HG03175 (cell line): Measurements from ENCODE around the gene IPO9.

Experiments
- ATAC-seq: cut with Tn5 transposase; IDR thresholded peaks from one replicate; pipeline ENCODE4 v1.9.1; 2021; ENCODE audit warnings: mild to moderate bottlenecking, moderate library complexity; ENCODE audit not compliant: unreplicated experiment

Gene IPO9

DNA sequence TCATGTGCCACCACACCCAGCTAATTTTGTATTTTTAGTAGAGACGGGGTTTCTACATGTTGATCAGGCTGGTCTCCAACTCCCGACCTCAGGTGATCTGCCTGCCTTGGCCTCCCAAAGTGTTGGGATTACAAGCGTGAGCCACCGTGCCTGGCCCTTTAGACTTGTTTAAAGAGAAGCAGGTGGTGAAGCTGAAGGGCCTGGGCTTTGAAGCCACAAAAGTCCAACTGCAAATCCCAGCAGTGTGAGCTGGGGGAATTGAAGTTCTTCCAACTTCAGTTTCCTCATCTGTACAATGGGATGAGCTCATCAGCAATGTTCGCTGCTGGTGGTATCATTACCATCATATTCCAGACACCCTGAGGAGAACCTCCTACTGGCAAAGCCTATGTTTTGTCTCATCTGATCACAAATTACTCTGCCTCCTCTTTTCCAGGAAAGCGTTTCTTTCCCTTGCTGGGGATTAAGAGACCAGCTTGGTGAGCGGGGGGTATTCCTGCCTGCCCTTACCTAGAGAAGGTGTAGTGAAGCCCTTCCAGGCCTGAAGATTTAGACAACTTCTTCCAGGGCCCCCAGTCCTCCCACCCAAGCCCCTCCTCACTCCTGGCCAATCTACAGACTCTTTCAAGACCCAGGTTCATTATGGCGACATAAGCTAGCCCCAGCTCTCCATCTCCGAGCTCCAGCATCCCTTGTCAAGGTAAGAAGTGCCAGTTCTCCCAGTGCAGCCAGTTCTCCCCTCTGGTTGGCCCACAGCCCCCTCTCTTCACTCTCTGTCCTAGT lies 57.3 kb downstream of the IPO9 start:
- ATAC-seq: no peak

DNA sequence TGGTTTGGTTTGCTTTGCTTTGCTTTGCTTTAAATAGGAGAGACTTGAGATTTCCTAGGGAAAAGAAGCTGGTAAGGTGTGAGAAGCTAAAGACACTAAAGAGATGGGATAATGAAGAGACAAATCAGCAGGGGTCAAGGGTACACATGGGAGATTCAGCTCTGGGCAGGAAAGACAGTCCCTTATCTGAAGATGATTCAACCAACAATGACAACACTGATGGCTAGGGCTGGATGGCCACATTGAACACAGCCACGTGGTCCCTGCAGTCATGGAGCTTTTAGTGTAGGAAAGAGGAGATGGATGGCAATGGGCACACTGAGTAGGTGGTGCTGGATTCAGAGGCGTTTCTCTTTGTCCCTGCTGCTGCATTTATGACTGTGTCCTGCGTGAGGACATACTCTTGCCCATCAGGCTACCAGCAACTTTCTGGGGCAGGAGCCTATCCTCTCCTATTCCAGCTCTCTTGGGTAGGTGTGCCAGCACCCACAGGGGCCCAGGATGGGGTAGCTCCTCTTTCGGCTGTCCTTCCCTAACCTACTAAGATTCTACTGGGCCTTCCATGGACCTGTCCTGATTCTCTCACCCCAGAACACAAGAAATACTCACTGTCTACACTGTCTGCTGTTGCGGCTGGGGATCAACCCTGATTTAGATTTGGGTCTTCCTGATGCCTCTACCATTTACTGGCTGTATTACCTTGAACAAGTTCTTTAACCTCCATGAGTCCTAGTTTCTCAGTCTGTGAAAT lies 58.3 kb downstream of the IPO9 start:
- ATAC-seq: no peak

DNA sequence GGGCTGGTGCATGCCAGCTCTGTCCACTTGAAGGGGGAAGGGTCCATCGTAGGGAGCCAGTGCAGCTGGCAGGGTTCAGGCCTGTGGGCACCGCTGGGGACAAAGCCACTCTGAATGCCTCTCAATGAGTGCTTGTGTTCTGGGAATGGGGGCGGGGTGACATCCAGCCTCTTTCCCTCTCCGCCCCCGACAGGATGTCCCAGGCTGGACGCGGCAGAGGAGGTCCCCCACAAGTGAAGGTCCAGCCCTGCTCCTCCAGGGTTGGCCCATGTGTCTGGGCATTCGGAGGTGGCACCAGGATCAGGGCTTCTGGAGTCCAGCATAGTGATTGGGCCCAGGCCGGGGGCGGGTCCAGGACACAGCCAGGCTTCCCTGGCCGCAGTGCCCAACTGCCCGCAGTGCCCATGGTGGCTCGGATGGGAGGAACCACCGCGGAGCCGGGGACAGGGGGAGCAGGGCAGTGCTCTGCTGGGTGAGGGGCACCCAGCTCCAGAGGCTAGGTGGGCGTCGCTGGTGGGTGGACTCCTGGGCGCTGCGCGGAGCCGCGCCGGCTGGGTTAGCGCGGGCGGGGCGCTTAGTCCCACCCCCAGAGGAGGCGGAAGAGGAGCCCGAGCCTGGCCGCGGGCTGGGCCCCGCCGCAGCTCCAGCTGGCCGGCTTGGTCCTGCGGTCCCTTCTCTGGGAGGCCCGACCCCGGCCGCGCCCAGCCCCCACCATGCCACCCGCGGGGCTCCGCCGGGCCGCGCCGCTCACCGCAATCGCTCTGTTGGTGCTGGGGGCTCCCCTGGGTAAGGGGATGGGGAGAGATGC lies 59.5 kb downstream of the IPO9 start, which contains the start of gene SHISA4:
TSS of gene SHISA4 (plus strand) at position 617 of the 808 bp plus-strand sequence. CDS start at position 714, 97 bp downstream.
- no peak for ATAC-seq

DNA sequence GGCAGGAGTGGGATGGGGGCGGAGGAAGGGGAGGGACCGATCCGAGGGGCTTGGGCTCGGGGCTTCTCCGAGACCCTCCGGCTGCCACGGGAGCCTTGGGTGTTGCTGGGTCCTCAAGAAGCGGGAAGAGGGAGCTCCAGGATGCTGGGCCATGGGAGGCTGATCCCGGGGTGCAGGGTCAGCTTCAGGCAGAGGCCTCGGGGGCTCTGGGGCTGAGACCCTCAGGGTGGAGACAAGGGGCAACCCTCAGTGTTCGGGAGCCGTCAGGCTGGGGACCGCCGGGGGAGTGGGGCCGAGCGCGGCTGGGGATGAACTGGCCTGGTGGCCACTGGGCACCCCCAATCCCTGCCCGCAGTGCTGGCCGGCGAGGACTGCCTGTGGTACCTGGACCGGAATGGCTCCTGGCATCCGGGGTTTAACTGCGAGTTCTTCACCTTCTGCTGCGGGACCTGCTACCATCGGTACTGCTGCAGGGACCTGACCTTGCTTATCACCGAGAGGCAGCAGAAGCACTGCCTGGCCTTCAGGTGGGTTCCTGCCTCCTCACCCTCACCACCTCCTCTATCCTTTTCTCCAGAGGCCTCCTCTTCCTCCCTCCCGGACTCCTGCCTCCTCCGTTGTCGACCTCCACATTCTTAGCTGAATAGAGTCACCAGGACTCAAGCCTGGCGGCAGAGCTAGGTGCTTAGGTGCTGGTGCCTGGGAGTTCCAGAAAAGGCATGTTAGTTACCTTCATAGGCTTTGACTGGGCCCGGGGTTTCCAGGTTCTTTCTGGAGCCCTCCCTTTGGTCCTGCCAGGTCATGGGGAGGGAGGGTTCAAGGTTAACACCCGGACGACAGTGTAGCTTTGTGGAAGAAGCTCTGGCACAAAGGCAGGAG lies 60.4 kb downstream of the IPO9 start:
- ATAC-seq: no peak

DNA sequence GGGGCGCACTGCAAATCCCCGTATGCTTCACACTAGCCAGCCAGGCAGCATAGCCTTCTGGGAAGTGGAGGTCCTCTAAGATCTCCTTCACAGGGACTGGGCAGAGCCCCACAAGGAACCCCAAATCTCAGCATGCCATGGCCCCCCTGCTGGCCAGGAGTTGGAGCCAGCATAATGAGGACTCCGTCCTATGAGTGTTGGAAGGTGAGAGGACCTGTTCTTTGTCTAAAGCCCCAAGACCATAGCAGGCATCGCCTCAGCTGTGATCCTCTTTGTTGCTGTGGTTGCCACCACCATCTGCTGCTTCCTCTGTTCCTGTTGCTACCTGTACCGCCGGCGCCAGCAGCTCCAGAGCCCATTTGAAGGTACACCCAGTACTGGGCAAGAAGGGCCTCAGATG lies 61.3 kb downstream of the IPO9 start:
- ATAC-seq: no peak

DNA sequence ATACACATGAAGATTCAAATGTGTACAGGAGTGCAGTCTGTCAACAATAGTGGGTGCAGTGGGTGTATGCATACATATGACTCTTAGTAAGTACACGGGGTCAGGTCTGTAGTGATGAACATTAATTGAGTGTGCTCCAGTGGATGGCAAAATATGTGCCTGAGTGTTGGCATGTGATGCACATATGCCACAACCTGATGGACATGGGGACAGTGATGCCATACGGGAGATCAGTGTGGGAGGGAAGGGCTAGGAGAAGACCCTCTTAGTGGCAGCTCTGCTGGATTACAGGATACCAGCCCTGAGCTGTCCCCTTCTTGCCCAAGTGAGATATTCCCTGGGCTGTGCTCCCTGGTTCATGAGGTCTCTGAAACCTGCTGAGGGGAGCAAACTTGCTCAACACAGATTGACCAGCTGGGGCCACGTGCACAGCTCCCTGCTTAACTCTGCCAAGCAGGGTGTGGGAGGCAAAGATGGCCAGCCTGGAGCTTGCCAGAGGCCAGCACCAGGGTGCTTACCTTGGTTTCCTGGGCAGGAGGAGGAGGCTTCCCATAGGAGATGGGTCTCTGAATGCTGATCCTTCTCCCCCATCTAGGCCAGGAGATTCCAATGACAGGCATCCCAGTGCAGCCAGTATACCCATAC lies 62.0 kb downstream of the IPO9 start:
- ATAC-seq: no peak

DNA sequence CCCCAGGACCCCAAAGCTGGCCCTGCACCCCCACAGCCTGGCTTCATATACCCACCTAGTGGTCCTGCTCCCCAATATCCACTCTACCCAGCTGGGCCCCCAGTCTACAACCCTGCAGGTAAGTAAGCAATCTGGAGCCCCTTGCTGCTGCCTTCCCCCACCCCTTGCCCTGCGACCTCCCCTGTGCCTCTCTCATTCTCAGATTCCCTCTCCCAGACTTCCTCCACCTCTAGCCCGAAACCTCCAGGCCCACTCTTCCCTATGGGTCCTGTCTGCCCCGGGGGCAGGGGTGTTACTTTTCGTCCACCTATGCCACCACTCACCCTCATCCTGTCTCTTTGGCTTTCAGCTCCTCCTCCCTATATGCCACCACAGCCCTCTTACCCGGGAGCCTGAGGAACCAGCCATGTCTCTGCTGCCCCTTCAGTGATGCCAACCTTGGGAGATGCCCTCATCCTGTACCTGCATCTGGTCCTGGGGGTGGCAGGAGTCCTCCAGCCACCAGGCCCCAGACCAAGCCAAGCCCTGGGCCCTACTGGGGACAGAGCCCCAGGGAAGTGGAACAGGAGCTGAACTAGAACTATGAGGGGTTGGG lies 62.6 kb downstream of the IPO9 start:
- no peak for ATAC-seq

DNA sequence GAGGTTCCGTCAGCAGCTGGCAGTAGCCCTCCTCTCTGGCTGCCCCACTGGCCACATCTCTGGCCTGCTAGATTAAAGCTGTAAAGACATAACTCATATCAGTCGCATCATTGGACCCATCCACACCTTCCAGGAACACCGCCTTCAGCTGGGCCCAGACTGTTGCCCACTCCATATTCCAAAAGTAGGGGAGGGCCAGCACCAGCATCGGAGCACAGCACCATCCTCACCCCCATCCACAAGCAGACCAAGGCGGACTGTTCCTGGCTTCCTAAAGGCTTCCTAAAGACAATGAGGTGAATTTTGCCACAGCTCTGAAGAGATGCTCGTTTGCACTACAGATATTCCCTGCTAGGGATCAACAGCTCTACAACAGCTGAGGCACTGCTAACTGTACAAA lies 63.3 kb downstream of the IPO9 start:
- no peak for ATAC-seq

DNA sequence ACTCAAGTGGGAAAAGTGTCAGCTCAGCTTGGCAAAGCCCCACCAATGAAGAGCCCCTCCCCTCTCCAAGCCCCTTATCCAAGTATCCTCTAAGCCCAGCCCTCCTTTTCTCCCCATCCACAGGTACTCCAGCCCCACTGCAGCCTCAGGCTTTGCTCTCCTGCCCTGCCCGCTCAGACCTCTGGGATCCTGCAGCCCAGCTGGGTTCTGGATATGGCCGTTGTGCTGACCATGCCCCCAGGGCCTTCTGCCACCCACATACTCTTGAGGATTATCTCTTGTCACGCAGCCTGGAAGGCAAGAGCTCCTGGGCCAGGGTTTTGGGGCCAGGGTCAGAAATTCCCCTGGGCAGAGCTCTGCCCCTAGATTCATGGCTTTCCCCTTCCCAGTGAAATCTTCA lies 64.5 kb downstream of the IPO9 start:
- no peak for ATAC-seq

DNA sequence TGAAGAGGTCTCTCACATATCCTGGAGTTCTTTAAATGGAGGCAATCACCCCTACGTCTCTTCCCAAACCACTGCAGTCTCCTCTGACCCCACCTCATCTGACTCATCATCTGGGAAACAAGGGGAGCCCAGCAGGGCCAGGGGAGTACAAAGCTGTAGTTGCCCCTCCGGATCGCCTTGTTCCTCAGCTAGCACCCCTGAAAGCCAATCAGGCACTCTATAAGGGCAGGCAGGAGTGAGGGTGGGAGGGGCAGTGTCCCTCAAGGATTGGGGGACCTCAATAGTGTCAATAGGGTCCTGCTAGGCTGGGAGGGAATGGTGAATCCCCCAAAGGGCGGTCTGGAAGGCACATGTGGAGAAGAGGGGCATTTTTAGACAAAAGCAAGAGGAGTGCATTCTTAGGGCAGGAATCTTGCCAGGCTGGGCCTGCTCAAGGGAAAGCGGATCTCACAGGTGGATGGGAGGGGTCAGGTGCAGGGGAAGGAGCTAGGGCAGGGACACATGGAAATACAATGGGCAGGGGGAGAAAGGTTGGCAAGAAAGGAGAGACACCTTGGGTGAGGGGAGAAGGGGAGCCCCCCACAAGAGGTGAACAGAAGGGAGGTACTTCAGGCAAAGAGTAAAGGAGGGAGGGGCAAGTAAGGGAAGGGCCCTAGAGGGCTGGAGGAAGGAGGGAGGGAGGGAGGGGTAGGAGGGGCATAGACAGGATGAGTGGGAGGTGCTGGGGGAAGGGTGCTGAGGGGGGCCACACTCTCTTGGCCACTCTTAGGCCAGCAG lies 65.6 kb downstream of the IPO9 start:
- ATAC-seq: no peak

DNA sequence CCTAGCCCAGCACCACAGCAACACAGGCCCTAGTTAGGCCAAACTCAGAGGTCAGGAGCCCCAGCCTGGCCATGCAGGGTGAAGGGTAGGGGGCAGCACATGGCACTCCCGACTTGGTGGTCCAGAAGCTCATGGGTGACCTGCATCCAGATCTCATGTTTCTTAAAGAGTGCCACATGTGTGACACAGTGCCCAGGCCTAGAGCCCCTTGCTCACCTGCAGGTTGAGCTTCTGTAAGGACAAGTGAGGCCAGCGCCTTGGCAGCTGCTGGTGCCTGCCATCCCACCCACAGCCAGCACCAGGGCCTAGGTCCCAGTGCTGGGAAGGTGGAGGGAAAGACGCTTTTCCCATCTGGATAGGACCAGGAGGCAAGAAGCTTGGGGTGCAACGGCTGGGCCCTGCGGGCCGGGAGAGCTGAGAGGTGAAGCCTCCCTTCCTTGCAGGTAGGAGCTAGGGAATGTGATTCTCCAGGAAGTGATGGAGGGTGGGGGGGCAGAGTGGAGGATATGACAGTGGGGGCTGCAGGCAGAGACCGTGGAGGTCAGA lies 66.2 kb downstream of the IPO9 start:
- no peak for ATAC-seq

DNA sequence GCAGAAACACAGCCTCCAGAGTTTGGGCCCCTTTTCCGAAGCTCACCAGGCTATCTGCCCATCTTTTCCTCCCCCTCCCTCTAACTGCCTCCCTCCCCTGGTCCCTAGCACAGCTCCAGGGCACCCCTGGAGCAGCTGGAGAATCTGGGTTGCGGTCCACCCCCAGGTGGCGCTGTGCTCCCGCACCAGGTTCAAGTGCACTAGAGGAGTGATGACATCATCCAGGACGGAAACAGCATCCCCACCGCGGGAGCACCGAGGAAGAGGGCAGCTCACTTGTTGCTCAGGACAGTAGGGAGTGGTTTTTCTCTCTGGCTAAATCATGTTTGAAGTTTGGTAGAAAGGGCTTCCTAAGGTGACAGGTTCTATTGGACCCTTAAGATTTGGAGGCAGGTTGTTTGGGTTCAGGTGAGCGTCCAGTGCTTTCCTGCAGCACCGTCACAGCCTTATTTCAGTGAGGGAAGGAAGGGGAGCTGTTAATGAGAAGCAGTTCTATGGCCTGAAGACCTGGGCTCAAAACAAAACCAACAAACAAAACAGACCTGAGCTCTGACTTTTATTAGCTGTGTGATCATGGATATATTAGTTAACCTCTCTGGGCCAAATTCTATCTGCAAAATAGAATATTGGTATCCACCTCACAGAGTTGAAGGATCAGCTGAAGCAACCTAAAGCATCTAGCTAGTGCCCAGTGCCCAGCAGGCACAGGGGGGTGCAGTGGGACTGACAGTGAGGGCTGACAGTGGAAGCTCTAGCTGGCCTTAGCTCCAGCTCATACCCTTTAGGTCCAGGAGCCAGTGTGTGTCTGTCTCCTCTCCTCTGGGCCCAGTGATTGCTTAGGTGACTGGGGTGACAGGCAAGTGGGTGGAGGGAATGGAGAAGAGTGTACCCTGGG lies 67.2 kb downstream of the IPO9 start:
- peak; percentile 80 for ATAC-seq

DNA sequence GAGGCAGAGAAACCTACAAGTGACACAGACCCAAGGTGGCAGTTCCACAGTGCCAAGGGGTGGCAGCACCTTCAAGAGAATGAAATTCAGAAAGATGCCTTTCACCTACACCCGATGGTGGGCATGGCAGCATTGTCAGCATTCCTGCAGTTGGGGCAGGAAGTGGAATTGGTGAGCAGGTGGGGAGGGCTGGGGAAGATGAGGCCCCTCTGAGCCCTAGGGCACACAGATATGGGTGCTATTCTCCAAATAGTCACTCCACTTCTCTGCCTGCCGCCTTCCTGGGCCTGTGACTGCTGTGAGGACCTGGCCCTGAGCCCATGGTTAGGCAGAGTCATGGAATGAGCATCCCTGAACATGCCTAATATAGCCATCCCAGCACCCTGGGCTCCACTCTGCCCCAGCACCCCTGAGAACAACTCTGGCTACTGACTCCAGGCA lies 68.0 kb downstream of the IPO9 start:
- ATAC-seq: no peak

DNA sequence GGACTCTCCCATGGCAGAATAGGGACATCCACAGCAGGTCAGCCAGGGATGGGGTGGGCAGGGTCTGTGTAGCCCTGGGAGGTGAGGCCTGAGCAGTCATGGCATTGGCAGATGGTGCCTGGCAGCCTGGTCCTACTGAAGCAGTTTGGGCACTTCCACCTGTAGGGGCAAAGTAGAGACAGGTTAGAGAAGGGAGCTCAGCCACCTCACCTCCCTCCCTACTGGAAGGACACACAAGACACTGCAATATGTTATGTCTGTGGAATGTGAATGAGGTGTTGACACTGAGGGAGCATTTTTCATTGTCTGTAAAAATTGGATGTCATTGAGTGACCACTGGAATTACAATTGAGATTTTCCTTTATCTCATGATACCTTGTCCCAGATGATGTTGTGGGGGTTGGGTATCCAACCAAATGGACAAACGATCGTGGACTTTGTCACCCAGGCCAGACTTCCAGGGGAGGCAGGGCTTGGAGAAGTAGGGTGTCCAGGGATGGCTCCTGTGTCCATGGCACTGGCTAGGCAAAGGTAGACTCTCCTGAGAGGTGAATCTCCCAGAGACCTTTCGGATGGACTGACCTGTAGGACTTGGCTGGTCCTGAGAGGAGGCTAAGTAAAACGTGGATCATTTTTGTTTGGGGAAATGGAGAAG lies 69.4 kb downstream of the IPO9 start:
- ATAC-seq: no peak

DNA sequence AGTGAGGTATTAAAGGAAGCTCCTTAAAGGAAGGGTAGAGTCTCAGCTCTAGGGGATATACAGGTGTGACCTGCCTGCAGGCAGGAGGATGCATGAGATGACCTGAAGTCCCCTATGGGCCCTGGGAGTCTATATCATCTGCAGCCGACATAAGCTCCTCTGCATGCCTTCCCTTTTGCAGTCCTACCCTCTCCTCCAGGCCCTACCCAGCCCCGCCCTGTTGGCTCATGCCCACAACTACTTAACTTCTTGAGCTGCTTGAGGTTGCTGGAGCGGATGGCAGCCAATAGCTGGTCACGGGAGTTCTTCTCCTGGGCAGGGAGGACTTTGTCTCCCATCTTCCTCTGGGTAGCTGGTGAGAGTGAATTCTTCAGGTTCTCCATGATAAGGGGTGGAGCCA lies 70.0 kb downstream of the IPO9 start:
- no peak for ATAC-seq

DNA sequence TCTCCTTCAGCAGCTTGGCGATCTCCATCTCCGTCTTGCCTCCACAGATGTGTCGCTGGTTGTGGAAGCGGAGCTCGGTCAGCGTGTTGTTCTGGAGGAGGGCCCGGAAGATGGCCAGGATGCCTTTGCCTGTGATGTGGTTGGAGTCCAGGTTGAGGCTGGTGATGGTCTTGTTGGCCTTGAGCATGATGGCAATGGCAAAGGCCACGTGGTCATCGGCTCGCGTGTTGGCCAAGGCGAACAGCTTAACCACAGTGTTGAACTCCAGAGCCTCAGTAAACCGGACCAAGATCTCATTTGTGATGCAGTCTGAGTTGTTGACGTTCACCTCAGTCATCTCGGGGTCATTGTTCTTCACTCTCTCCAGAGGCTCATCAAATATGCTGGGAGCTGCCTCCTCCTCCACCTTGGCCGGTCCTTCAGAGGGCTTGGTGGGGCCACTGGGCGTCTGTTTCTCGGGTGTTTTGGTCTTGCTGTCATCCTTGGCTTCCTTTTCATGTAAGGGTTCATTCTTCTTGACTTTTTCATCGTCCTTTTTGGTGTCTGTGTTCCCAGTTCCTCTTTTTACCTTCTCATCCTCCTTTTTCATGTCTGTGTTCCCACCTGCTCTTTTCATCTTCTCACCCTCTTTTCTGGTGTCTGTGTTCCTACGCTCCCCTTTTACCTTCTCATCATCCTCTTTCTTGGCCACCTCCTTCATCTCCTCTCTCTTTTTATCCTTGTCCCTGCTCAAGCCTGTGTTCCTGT lies 70.9 kb downstream of the IPO9 start:
- ATAC-seq: no peak
